MM.1S (cell line): ENCODE data around the gene UBE2QL1.

ENCODE experiments used
- DNase-seq: peaks from one replicate; pipeline ENCODE4 v3.0.0-alpha.2; 2015
- H2AFZ ChIP-seq: fragments of 300-600 bp; sonication (generic); 2 replicates; pipeline ENCODE4 v1.6.0; 2016; ENCODE audit warnings: antibody characterized with exemption, low read length
- H3F3A ChIP-seq: fragments of 300-600 bp; sonication (generic); 2 replicates; pipeline ENCODE4 v1.6.1; 2016; ENCODE audit warnings: mild to moderate bottlenecking, antibody characterized with exemption, low read length, moderate library complexity, mixed read lengths; ENCODE audit not compliant: insufficient read depth
- H3K27ac ChIP-seq: fragments of 300-600 bp; sonication (generic); 2 replicates; pipeline ENCODE4 v1.5.1; 2016; ENCODE audit warnings: mild to moderate bottlenecking, low read length
- H3K27me3 ChIP-seq: fragments of 300-600 bp; sonication (generic); replicated peaks from 2 replicates; pipeline ENCODE4 v1.6.0; 2016; ENCODE audit warnings: low read length; ENCODE audit not compliant: insufficient read depth
- H3K36me3 ChIP-seq: fragments of 300-600 bp; sonication (generic); replicated peaks from 2 replicates; pipeline ENCODE4 v1.6.1; 2016; ENCODE audit warnings: mild to moderate bottlenecking, low read length, mixed read lengths; ENCODE audit not compliant: insufficient read depth
- H3K4me1 ChIP-seq: fragments of 300-600 bp; sonication (generic); 2 replicates; pipeline ENCODE4 v1.6.1; 2016; ENCODE audit warnings: low read length, mixed read lengths
- H3K4me2 ChIP-seq: fragments of 300-600 bp; sonication (generic); 2 replicates; pipeline ENCODE4 v1.6.0; 2016; ENCODE audit warnings: low read depth, low read length
- H3K4me3 ChIP-seq: fragments of 300-600 bp; sonication (generic); 2 replicates; pipeline ENCODE4 v1.5.1; 2016; ENCODE audit warnings: low read length, mixed read lengths
- H3K79me2 ChIP-seq: fragments of 300-600 bp; sonication (generic); 2 replicates; pipeline ENCODE4 v1.6.1; 2016; ENCODE audit warnings: mixed run types, low read length, mixed read lengths
- H3K9ac ChIP-seq: fragments of 300-600 bp; sonication (generic); 2 replicates; pipeline ENCODE4 v1.6.1; 2016; ENCODE audit warnings: low read length, mixed read lengths
- H3K9me2 ChIP-seq: fragments of 300-600 bp; sonication (generic); replicated peaks from 2 replicates; pipeline ENCODE4 v1.6.1; 2016; ENCODE audit warnings: mild to moderate bottlenecking, low read length, mixed read lengths; ENCODE audit not compliant: insufficient read depth
- H3K9me3 ChIP-seq: fragments of 300-600 bp; sonication (generic); replicated peaks from 2 replicates; pipeline ENCODE4 v1.6.1; 2016; ENCODE audit warnings: mild to moderate bottlenecking, low read length, mixed read lengths; ENCODE audit not compliant: insufficient read depth
- H4K20me1 ChIP-seq: fragments of 300-600 bp; sonication (generic); 2 replicates; pipeline ENCODE4 v1.6.1; 2016; ENCODE audit warnings: mild to moderate bottlenecking, low read length, moderate library complexity, mixed read lengths; ENCODE audit not compliant: insufficient read depth
- EZH2 ChIP-seq: fragments of 300-600 bp; sonication (generic); optimal IDR thresholded peaks from 2 replicates; pipeline ENCODE3; 2017; ENCODE audit warnings: low read depth, mild to moderate bottlenecking, antibody characterized with exemption, low read length, mixed read lengths
- EZH2phosphoT487 ChIP-seq: fragments of 300-600 bp; sonication (generic); IDR thresholded peaks from 2 replicates; pipeline ENCODE4 v1.6.1; 2018; ENCODE audit warnings: antibody characterized with exemption, low read length
- TF ChIP-seq, protein P1 (sequence below): fragments of 300-600 bp; sonication (generic); IDR thresholded peaks from 2 replicates; pipeline ENCODE4 v1.5.1; 2016; ENCODE audit warnings: antibody characterized with exemption, low read length, mixed read lengths

Gene UBE2QL1

DNA sequence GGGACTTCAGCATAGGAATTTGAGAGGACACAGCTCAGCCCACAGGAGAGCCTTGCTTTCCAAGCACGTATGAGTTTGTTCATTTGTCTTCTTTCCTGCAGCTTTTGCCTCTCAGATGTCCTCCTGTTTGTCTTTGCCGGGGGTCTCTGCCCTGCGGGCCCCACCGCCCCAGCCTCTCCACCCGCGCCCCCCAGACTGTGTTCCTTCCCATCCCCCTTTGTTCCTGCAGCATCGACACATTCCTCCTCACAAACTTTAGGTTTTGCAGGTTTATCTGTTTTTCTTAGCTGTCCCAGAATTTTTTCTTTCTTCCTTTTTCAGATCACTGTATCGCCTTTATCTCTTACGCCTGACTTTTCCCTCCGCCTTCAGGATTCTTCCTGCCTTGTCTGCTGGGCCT, 18.9 kb downstream of the UBE2QL1 start:
- Histone ChIP-seq H3F3A (no peaks in the 10 kb centered on the region), H3K4me2 (no peak overlapping the region), H3K79me2 (peaks cover 96% of the 10 kb centered on the region), H2AFZ (no peak overlapping the region), H3K9me2 (no peaks in the 10 kb centered on the region), H3K9me3 (no peaks in the 10 kb centered on the region), H4K20me1 (no peaks in the 10 kb centered on the region; the same call in 1 of the 2 replicates), H3K27me3 (no peaks in the 10 kb centered on the region), H3K9ac (no peak overlapping the region), H3K4me3 (no peak overlapping the region), H3K27ac (no peak overlapping the region), H3K36me3 (peaks cover 26% of the 10 kb centered on the region), H3K4me1 (no peaks in the 10 kb centered on the region)
- TF ChIP-seq EZH2phosphoT487 (no peak), EZH2 (no peak)
- TF ChIP-seq, protein P1, sequence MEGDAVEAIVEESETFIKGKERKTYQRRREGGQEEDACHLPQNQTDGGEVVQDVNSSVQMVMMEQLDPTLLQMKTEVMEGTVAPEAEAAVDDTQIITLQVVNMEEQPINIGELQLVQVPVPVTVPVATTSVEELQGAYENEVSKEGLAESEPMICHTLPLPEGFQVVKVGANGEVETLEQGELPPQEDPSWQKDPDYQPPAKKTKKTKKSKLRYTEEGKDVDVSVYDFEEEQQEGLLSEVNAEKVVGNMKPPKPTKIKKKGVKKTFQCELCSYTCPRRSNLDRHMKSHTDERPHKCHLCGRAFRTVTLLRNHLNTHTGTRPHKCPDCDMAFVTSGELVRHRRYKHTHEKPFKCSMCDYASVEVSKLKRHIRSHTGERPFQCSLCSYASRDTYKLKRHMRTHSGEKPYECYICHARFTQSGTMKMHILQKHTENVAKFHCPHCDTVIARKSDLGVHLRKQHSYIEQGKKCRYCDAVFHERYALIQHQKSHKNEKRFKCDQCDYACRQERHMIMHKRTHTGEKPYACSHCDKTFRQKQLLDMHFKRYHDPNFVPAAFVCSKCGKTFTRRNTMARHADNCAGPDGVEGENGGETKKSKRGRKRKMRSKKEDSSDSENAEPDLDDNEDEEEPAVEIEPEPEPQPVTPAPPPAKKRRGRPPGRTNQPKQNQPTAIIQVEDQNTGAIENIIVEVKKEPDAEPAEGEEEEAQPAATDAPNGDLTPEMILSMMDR: no peak
- no peak for DNase-seq

DNA sequence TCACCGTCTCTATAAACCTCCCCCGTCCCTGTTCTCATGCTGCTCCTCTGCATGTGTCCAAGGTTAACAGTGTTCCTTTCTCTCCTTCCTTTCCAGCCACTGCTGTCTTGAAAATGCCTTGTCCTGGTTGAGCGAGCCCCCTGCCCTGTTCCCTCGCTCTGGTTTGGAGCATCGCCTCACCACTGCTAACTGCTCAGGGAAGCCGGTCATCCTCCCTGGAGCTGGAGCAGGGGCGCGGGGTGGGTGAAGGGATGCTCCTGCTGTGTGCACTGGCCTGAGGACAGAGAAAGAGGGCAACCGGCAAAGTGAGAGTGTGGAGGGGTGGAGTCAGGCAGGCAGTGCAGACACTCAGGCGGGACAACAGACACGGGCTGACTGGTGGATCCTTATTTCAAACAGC, 19.4 kb downstream of the UBE2QL1 start:
- TF ChIP-seq EZH2phosphoT487 (no peak), EZH2 (no peak)
- TF ChIP-seq, protein P1: no peak
- H2AFZ ChIP-seq: no peak overlapping the region
- peaks cover 96% of the 10 kb centered on the region for H3K79me2 ChIP-seq
- H3K4me1 ChIP-seq: no peaks in the 10 kb centered on the region
- H3K9me3 ChIP-seq: no peaks in the 10 kb centered on the region
- no peak overlapping the region for H3K9ac ChIP-seq
- H3K27ac ChIP-seq: no peak overlapping the region
- no peaks in the 10 kb centered on the region for H3F3A ChIP-seq
- no peak overlapping the region for H3K4me2 ChIP-seq
- no peaks in the 10 kb centered on the region for H3K27me3 ChIP-seq
- H3K4me3 ChIP-seq: no peak overlapping the region
- no peak for DNase-seq
- H3K9me2 ChIP-seq: no peaks in the 10 kb centered on the region
- no peaks in the 10 kb centered on the region; the same call in 1 of the 2 replicates for H4K20me1 ChIP-seq
- H3K36me3 ChIP-seq: peaks cover 26% of the 10 kb centered on the region

DNA sequence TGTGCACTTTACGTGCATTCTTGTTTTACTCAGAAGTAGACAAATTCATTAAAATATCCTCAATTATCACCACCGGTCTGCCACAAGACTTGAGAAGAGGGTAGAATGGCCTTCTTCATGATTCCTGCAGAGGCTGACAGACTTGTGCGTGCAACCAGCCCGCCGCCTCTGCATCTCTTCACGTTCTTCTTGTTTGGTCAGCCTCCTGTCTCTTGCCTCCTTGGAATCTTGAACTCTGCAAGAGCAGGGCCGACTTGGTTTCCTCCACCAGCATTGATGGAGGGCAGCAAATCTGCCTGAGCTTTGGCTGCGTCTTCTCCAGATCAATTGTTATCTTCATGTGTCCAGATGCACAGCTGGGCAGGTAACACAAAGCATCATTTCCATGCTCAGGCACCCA, 20.2 kb downstream of the UBE2QL1 start:
- Histone ChIP-seq H3K4me3 (no peak overlapping the region), H3K9me2 (no peaks in the 10 kb centered on the region), H4K20me1 (no peaks in the 10 kb centered on the region; the same call in 1 of the 2 replicates), H3K36me3 (peaks cover 26% of the 10 kb centered on the region), H3K27ac (no peak overlapping the region), H3K4me1 (no peaks in the 10 kb centered on the region), H3K9ac (no peak overlapping the region), H3K9me3 (no peaks in the 10 kb centered on the region), H3K79me2 (peaks cover 97% of the 10 kb centered on the region), H2AFZ (no peak overlapping the region), H3F3A (no peaks in the 10 kb centered on the region), H3K27me3 (no peaks in the 10 kb centered on the region), H3K4me2 (no peak overlapping the region)
- TF ChIP-seq EZH2phosphoT487 (no peak), EZH2 (no peak)
- TF ChIP-seq, protein P1: no peak
- no peak for DNase-seq
